ENCODE measurements around the gene MAP3K20. TPM values are rescaled to one million over a fixed set of nuclear protein-coding genes. Genes with fewer than 3 reads are reported as not detected.

MAP3K20 gene
- total and polyA plus RNA-seq, 2 of the 8 experiments (the other 6 are each of a cell fraction or from before 2014, with no cell fraction given), result 3.1 to 11.1 TPM

GRCh38 chr2:173048897-173049661, 26.6 kb upstream of the MAP3K20 start:
- Histone ChIP-seq H2AK5ac (ENCODE audit: low read depth, low read length) (no peak overlapping the region), H4K20me1 (replicated peaks in 1 of 2; ENCODE audit: control insufficient read depth in 1 of 2, insufficient read depth in 2 of 2, low read length in 2 of 2) (no peaks in the 10 kb centered on the region), H3K79me2 (ENCODE audit: control insufficient read depth in 1 of 2, insufficient read depth in 2 of 2, low read length in 2 of 2) (no peaks in the 10 kb centered on the region), H2BK15ac (ENCODE audit: low read length) (no peak overlapping the region), H3K23ac (ENCODE audit: insufficient read length) (no peak overlapping the region), H4K5ac (ENCODE audit: insufficient read length, low read depth, low read length) (no peak overlapping the region), H2BK12ac (ENCODE audit: low read depth, low read length) (no peak overlapping the region), H3K56ac (replicated peaks; ENCODE audit: insufficient read length, low read depth, low read length) (no peak overlapping the region), H2BK5ac (ENCODE audit: low read depth, low read length) (no peak overlapping the region), H3K4ac (replicated peaks; ENCODE audit: insufficient read length, low read depth, low read length) (no peak overlapping the region), H3K9me3 (ENCODE audit: insufficient read depth in 2 of 2, low read depth in 1 of 2, low read length in 1 of 2) (no peaks in the 10 kb centered on the region), H3K23me2 (ENCODE audit: low read depth, low read length) (no peaks in the 10 kb centered on the region), H2BK20ac (ENCODE audit: low read length) (no peak overlapping the region), H4K8ac (ENCODE audit: extremely low read depth, insufficient read depth, low read length) (no peak overlapping the region), H2AFZ (ENCODE audit: low read length) (no peak overlapping the region), H3K4me3 (ENCODE audit: extremely low read depth in 1 of 4, insufficient read depth in 2 of 4, low read depth in 3 of 4, low read length in 4 of 4) (no peak overlapping the region), H2BK120ac (replicated peaks; ENCODE audit: low read depth, low read length) (no peak overlapping the region), H3K4me2 (ENCODE audit: insufficient read depth in 1 of 2, low read depth in 2 of 2, low read length in 2 of 2) (no peak overlapping the region), H3K27me3 (replicated peaks in 1 of 4; ENCODE audit: control insufficient read depth in 3 of 4, extremely low read depth in 1 of 4, insufficient read depth in 3 of 4, low read length in 3 of 4) (no peaks in the 10 kb centered on the region), H4K91ac (replicated peaks; ENCODE audit: insufficient read length, low read length) (no peak overlapping the region), H3K14ac (ENCODE audit: insufficient read length) (no peak overlapping the region), H3K4me1 (replicated peaks in 1 of 4; ENCODE audit: control insufficient read depth in 3 of 4, insufficient read depth in 4 of 4, low read length in 3 of 4) (no peaks in the 10 kb centered on the region), H3K27ac (ENCODE audit: low read depth, low read length) (no peak overlapping the region), H3K9ac (replicated peaks in 1 of 4; ENCODE audit: extremely low read depth in 1 of 4, low read depth in 3 of 4, low read length in 3 of 4) (no peak overlapping the region), H3K79me1 (ENCODE audit: low read depth, low read length) (no peaks in the 10 kb centered on the region), H3K36me3 (ENCODE audit: control insufficient read depth in 2 of 4, insufficient read depth in 4 of 4, low read length in 3 of 4) (no peaks in the 10 kb centered on the region), H3K18ac (ENCODE audit: extremely low read depth, low read length) (no peak overlapping the region)
- DNase-seq (ENCODE audit: low read depth in 1 of 2, low spot score in 2 of 2) (no peak), FAIRE-seq (no peak)
- ChIA-PET POLR2A (ENCODE audit: partially characterized antibody) (no interaction called here), CTCF (ENCODE audit: partially characterized antibody) (interaction anchor here (0.9 kb wide), 1 partner anchor 21 kb away, joined by 3 read pairs; no protein-coding TSS in a partner anchor)
- 92% methylated on average over 4 of the region's 4 CpGs; no CpG with 5 or more reads in 1 of the 2 experiments for WGBS, 2 experiments (ENCODE audit: extremely low coverage in 1 of 2, insufficient coverage in 1 of 2, insufficient read length in 1 of 2, insufficient replicate concordance in 2 of 2, low coverage in 1 of 2, low lambda C conversion rate in 2 of 2, missing lambda C conversion rate in 1 of 2)
- TF ChIP-seq MAFK (IDR thresholded peaks at IDR 0.05; ENCODE audit: low read depth, low read length) (no peak), HDAC6 (IDR thresholded peaks at IDR 0.05; ENCODE audit: low read depth, low read length) (no peak), E2F6 (IDR thresholded peaks at IDR 0.05) (no peak), BRCA1 (IDR thresholded peaks at IDR 0.05; ENCODE audit: low read depth, low read length) (no peak), POLR2AphosphoS5 (IDR thresholded peaks at IDR 0.05; ENCODE audit: low read depth, low read length) (no peak), ASH2L (IDR thresholded peaks at IDR 0.05; ENCODE audit: low read length) (no peak), GABPA (IDR thresholded peaks at IDR 0.05; ENCODE audit: borderline replicate concordance, insufficient read depth, low read length) (no peak), MAX (IDR thresholded peaks at IDR 0.05) (no peak), SAP30 (IDR thresholded peaks at IDR 0.05; ENCODE audit: insufficient read depth, insufficient replicate concordance, low read length) (no peak), RAD21 (IDR thresholded peaks at IDR 0.05 in 1 of 2, conservative IDR thresholded peaks at IDR 0.05 in 1 of 2; ENCODE audit: low read depth in 2 of 2, low read length in 2 of 2) (no peak), KDM1A (IDR thresholded peaks at IDR 0.05; ENCODE audit: borderline replicate concordance, low read length) (no peak)

All from H1 (cell line).